Measurements from ENCODE around the gene MRPL4. TPM values are rescaled to one million over a fixed set of nuclear protein-coding genes. Genes with fewer than 3 reads are reported as not detected.
"Not testable (repeated sequence)": the region's sequence is repeated elsewhere in the genome, so short reads cannot be mapped to it uniquely, and the experiment has no call there.

Gene MRPL4
- total RNA-seq, 1 donor from 2014 or later: 67.3 TPM

- TF ChIP-seq, protein P1, sequence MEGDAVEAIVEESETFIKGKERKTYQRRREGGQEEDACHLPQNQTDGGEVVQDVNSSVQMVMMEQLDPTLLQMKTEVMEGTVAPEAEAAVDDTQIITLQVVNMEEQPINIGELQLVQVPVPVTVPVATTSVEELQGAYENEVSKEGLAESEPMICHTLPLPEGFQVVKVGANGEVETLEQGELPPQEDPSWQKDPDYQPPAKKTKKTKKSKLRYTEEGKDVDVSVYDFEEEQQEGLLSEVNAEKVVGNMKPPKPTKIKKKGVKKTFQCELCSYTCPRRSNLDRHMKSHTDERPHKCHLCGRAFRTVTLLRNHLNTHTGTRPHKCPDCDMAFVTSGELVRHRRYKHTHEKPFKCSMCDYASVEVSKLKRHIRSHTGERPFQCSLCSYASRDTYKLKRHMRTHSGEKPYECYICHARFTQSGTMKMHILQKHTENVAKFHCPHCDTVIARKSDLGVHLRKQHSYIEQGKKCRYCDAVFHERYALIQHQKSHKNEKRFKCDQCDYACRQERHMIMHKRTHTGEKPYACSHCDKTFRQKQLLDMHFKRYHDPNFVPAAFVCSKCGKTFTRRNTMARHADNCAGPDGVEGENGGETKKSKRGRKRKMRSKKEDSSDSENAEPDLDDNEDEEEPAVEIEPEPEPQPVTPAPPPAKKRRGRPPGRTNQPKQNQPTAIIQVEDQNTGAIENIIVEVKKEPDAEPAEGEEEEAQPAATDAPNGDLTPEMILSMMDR (conservative IDR thresholded peaks at IDR 0.05): no peak
- H3K4me1 Mint-ChIP-seq (ENCODE audit: unreplicated experiment): peaks cover 13% of the 10 kb centered on the region
- DNase-seq (ENCODE audit: extremely low spot score, unreplicated experiment): peak; percentile 90
- H3K27ac Mint-ChIP-seq: peak within 1 kb of the TSS; percentile 78
- no peaks in the 10 kb centered on the region for H3K9me3 Mint-ChIP-seq
- H3K4me3 Mint-ChIP-seq: peak within 1 kb of the TSS; percentile 88
- no peaks in the 10 kb centered on the region for H3K27me3 Mint-ChIP-seq
- H3K36me3 Mint-ChIP-seq: no peaks in the 10 kb centered on the region
Measured at GRCh38 chr19:10230861-10231611, 21.0 kb upstream of the MRPL4 start, which contains the start of gene S1PR2. Gene S1PR2 (minus strand): TSS chr19:10231331. CDS start chr19:10224905, 6,426 bp downstream.

GRCh38 chr19:10231612-10232228, 20.3 kb upstream of the MRPL4 start:
- Mint-ChIP-seq H3K4me1 (ENCODE audit: unreplicated experiment) (peaks cover 13% of the 10 kb centered on the region), H3K27me3 (no peaks in the 10 kb centered on the region), H3K4me3 (peak overlapping the region; percentile 79), H3K27ac (peak overlapping the region; percentile 78), H3K9me3 (no peaks in the 10 kb centered on the region), H3K36me3 (no peaks in the 10 kb centered on the region)
- DNase-seq (ENCODE audit: extremely low spot score, unreplicated experiment): no peak
- TF ChIP-seq, protein P1 (conservative IDR thresholded peaks at IDR 0.05): no peak

- no peaks in the 10 kb centered on the region for H3K9me3 Mint-ChIP-seq
- peaks cover 17% of the 10 kb centered on the region for H3K4me1 Mint-ChIP-seq (ENCODE audit: unreplicated experiment)
- TF ChIP-seq, protein P1 (conservative IDR thresholded peaks at IDR 0.05): no peak
- H3K36me3 Mint-ChIP-seq: no peaks in the 10 kb centered on the region
- H3K4me3 Mint-ChIP-seq: no peak overlapping the region
- no peak overlapping the region for H3K27ac Mint-ChIP-seq
- H3K27me3 Mint-ChIP-seq: no peaks in the 10 kb centered on the region
- DNase-seq (ENCODE audit: extremely low spot score, unreplicated experiment): no peak
Measured at GRCh38 chr19:10233946-10234345, 18.1 kb upstream of the MRPL4 start.

- no peak for DNase-seq (ENCODE audit: extremely low spot score, unreplicated experiment)
- no peaks in the 10 kb centered on the region for H3K27me3 Mint-ChIP-seq
- peaks cover 12% of the 10 kb centered on the region for H3K4me1 Mint-ChIP-seq (ENCODE audit: unreplicated experiment)
- no peaks in the 10 kb centered on the region for H3K9me3 Mint-ChIP-seq
- H3K36me3 Mint-ChIP-seq: no peaks in the 10 kb centered on the region
- TF ChIP-seq, protein P1 (conservative IDR thresholded peaks at IDR 0.05): no peak
- peak overlapping the region; percentile 24 for H3K27ac Mint-ChIP-seq
- H3K4me3 Mint-ChIP-seq: no peak overlapping the region
Measured at GRCh38 chr19:10235003-10235402, 17.0 kb upstream of the MRPL4 start.

GRCh38 chr19:10235409-10235808, 16.6 kb upstream of the MRPL4 start:
- H3K27ac Mint-ChIP-seq: peak overlapping the region; percentile 24
- not testable (repeated sequence) for H3K27me3 Mint-ChIP-seq

GRCh38 chr19:10237702-10238101, 14.3 kb upstream of the MRPL4 start:
- H3K27ac Mint-ChIP-seq: peak overlapping the region; percentile 59
- TF ChIP-seq, protein P1 (conservative IDR thresholded peaks at IDR 0.05): no peak
- no peaks in the 10 kb centered on the region for H3K36me3 Mint-ChIP-seq
- H3K27me3 Mint-ChIP-seq: no peaks in the 10 kb centered on the region
- no peak for DNase-seq (ENCODE audit: extremely low spot score, unreplicated experiment)
- H3K9me3 Mint-ChIP-seq: no peaks in the 10 kb centered on the region
- H3K4me3 Mint-ChIP-seq: no peak overlapping the region
- H3K4me1 Mint-ChIP-seq (ENCODE audit: unreplicated experiment): peaks cover 12% of the 10 kb centered on the region

More at GRCh38 chr19:10235409-10235808, 16.6 kb upstream of the MRPL4 start:
- H3K9me3 Mint-ChIP-seq; H3K4me3 Mint-ChIP-seq; DNase-seq (ENCODE audit: extremely low spot score, unreplicated experiment); H3K36me3 Mint-ChIP-seq: not testable (repeated sequence)
- peaks cover 12% of the 10 kb centered on the region for H3K4me1 Mint-ChIP-seq (ENCODE audit: unreplicated experiment)

All from type B pancreatic cell (in vitro differentiated cells).